Measurements from ENCODE around the gene LST1.
"Not testable (repeated sequence)": the region's sequence is repeated elsewhere in the genome, so short reads cannot be mapped to it uniquely, and the experiment has no call there.

The LST1 gene

GRCh38 chr6:31581434-31582229, 4.4 kb upstream of the LST1 start:
- no peak for DNase-seq

GRCh38 chr6:31582230-31582643, 3.8 kb upstream of the LST1 start, which contains the start of gene LTB:
LTB (minus strand) TSS chr6:31582424; CDS start chr6:31582417, 7 bp downstream.
- DNase-seq = peak; percentile 49

DNA sequence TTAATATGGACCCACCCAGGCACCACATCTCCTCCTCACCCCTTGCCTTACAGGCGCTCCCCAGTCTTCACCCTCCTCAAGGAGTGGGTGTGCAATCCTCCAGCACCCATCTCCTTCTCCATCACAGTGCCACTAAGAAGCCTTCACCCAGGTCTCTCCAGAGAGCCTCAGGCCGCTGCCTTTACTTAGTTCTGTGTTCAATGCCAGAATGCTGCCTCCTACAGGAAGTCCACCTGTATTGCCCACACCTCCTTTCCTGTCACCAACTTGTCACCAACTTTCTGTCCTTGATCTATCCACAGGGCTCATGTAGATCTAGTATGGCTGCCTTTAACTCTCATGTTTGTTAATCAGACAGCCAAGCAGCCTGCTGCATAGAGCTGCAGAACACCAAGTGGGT, 586 bp upstream of the LST1 start:
- no peak for DNase-seq

- no peak for DNase-seq
These were observed 663 bp downstream of the LST1 start for GRCh38 chr6:31586599-31587281.

DNA sequence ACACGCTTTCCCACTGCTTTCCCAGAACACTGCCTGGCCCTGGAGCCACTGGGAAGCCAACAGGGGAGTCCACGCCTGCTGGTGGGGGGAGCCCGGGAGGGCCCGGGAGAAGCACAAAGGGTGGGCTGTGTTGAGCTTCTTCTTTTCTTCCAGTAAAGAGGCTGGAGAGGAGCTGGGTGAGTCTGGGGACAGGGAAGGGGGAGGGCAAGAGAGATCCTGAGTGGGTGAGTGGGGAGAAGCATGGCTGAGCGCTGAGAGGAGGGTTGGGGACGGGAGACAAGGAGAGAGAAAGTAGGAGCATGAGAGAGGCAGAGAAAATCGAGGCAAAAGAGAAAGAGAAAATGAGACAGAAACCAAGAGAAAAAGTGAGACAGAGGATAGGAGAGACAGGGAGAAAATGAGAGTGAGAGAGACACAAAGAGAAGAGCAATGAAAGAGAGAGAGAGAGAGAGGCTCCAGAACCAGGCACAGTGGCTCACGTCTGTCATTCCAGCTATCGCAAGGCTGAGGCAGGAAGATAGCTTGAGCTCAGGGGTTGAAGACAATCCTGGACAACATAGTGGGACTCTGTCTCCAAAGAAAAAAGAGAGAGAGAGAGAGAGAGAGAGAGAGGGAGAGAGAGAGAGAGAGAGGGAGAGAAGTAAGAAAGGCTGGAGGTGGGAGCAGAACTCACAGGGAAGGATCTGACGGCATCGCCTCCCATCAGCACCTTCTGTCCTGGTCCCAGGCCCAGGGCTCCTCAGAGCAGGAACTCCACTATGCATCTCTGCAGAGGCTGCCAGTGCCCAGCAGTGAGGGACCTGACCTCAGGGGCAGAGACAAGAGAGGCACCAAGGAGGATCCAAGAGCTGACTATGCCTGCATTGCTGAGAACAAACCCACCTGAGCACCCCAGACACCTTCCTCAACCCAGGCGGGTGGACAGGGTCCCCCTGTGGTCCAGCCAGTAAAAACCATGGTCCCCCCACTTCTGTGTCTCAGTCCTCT, 2.0 kb downstream of the LST1 start:
- no peak for DNase-seq

GRCh38 chr6:31588871-31589650, 3.0 kb downstream of the LST1 start:
- DNase-seq = no peak

DNA sequence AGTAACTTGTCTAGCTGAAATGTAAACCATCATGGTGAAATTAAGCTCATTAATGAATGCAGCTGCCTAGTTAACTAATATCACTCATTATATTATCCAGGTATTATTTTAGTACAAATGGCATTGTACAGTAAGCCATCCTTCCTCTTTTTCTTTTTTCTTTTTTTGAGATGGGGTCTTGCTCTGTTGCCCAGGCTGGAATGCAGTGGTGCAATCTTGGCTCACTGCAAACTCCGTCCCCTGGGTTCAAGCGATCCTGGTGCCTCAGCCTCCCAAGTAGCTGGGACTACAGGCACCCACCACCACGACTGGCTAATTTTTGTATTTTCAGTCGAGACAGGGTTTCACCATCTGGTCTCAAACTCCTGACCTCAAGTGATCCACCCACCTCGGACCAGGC, 4.6 kb downstream of the LST1 start:
- DNase-seq = not testable (repeated sequence)

- DNase-seq = no peak
These were observed 6.3 kb downstream of the LST1 start for GRCh38 chr6:31592396-31592771.

DNA sequence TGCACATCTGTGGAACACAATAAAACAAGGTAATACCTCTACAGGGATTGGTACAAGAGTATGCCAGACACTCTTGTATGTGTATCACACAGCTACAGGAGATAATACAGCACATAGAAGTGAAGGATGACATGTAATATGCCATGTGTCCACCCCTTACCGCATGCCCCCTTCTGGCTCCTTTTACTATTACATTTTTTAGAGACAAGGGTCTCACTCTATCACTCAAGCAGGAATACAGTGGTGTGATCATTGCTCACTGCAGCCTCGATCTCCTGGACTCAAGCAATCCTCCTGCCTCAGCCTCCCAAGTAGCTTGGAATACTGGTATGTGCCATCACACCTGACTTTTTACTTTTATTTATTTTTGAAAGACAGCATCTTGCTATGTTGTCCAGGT, 10.9 kb downstream of the LST1 start:
- DNase-seq = peak; percentile 26

GRCh38 chr6:31607317-31607716, 21.2 kb downstream of the LST1 start:
- DNase-seq = no peak

- DNase-seq = no peak
These were observed 23.7 kb downstream of the LST1 start for GRCh38 chr6:31609519-31610406.

DNA sequence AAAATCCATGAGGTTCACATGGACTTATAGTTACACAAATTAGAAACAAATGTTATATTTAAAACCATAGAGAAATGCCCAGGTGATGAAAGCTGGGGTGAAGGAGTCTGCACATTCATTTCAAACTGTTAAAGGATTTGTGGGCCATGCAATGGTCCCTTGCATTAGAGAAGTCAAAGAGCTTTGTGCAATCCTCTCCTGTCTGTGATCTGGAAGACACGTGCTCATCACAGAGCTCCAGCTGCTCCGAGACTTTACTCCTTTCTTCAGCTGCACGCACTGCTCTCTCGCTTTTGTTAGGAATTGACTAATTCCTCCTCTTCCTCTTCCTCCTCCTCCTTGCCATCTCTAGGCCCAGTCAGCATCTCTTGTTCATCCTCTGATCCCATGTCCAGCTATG, 24.9 kb downstream of the LST1 start:
- no peak for DNase-seq

- DNase-seq = no peak
These were observed 28.1 kb downstream of the LST1 start for GRCh38 chr6:31614075-31614619.

- no peak for DNase-seq
These were observed 28.9 kb downstream of the LST1 start, which contains the start of gene AIF1 for GRCh38 chr6:31614684-31615578. AIF1 (plus strand) TSS chr6:31615234; CDS start chr6:31615330, 96 bp downstream.

GRCh38 chr6:31615748-31616147, 29.7 kb downstream of the LST1 start:
- no peak for DNase-seq

DNA sequence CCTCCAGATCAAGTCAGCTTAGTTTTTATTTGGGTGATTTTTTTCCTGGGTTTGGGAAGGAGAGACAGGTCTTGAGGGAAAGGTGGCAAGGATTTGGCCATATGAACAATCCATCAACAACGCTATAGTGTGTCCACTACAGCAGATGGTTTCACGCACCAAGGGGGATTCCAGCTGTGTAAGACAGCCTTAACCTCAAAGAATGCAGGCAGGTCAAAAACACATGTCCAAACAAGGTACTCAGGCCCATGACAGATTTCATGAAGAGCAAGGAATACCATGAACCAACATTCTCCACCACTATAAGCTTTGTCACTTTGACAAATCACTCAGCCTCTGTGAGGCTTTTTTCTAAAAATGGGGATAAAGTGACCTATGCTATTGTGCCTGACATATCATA, 30.9 kb downstream of the LST1 start:
- no peak for DNase-seq

- DNase-seq = peak; percentile 92
These were observed 33.9 kb downstream of the LST1 start for GRCh38 chr6:31619805-31620585.

- DNase-seq = peak; percentile 90
These were observed 34.7 kb downstream of the LST1 start, which contains the start of gene PRRC2A for GRCh38 chr6:31620586-31621319. PRRC2A (plus strand) TSS chr6:31620715; CDS start chr6:31622790, 2,075 bp downstream.
